Stimulated activated naive CD8-positive, alpha-beta T cell treated with anti-CD3 and anti-CD28 coated beads, Interleukin-15, Interleukin-2, amounts not matched to agents 100 ng/mL and 50 ng/mL, for 24 hours (primary cell): ENCODE results near the gene ITGA2B.
"Not testable (repeated sequence)": the region's sequence is repeated elsewhere in the genome, so short reads cannot be mapped to it uniquely, and the experiment has no call there.

ENCODE experiments used
- H3K27ac Mint-ChIP-seq: one replicate; pipeline ENCODE4 v1.8.0; 2021; ENCODE audit warnings: mild to moderate bottlenecking, mixed read lengths
- H3K27me3 Mint-ChIP-seq: one replicate; pipeline ENCODE4 v1.8.0; 2021; ENCODE audit warnings: mixed read lengths
- H3K36me3 Mint-ChIP-seq: one replicate; pipeline ENCODE4 v1.8.0; 2021; ENCODE audit warnings: low read depth, mixed read lengths
- H3K4me1 Mint-ChIP-seq: one replicate; pipeline ENCODE4 v1.8.0; 2021; ENCODE audit warnings: low read depth, mixed read lengths
- H3K4me3 Mint-ChIP-seq: one replicate; pipeline ENCODE4 v1.8.0; 2021; ENCODE audit warnings: mild to moderate bottlenecking, mixed read lengths
- H3K9me3 Mint-ChIP-seq: one replicate; pipeline ENCODE4 v1.8.0; 2021; ENCODE audit warnings: mixed read lengths

The ITGA2B gene

DNA sequence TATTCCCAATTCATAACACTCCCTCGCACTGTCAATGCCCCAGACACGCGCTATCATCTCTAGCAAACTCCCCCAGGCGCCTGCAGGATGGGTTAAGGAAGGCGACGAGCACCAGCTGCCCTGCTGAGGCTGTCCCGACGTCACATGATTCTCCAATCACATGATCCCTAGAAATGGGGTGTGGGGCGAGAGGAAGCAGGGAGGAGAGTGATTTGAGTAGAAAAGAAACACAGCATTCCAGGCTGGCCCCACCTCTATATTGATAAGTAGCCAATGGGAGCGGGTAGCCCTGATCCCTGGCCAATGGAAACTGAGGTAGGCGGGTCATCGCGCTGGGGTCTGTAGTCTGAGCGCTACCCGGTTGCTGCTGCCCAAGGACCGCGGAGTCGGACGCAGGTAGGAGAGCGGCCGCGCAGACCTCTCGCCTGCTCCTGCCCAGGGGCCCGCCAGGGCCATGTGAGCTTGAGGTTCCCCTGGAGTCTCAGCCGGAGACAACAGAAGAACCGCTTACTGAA is 44.5 kb downstream of the ITGA2B start, which contains the start of gene GRN:
TSS of gene GRN (plus strand) at position 364 of the 515 bp plus-strand sequence. CDS start 3,863 bp downstream, outside the sequence.
- peaks cover 20% of the 10 kb centered on the region for H3K4me1 Mint-ChIP-seq
- peak within 1 kb of the TSS; percentile 65 for H3K27ac Mint-ChIP-seq
- peak within 1 kb of the TSS; percentile 93 for H3K4me3 Mint-ChIP-seq
- H3K27me3 Mint-ChIP-seq, result no peaks in the 10 kb centered on the region
- no peaks in the 10 kb centered on the region for H3K36me3 Mint-ChIP-seq
- H3K9me3 Mint-ChIP-seq, result no peaks in the 10 kb centered on the region

DNA sequence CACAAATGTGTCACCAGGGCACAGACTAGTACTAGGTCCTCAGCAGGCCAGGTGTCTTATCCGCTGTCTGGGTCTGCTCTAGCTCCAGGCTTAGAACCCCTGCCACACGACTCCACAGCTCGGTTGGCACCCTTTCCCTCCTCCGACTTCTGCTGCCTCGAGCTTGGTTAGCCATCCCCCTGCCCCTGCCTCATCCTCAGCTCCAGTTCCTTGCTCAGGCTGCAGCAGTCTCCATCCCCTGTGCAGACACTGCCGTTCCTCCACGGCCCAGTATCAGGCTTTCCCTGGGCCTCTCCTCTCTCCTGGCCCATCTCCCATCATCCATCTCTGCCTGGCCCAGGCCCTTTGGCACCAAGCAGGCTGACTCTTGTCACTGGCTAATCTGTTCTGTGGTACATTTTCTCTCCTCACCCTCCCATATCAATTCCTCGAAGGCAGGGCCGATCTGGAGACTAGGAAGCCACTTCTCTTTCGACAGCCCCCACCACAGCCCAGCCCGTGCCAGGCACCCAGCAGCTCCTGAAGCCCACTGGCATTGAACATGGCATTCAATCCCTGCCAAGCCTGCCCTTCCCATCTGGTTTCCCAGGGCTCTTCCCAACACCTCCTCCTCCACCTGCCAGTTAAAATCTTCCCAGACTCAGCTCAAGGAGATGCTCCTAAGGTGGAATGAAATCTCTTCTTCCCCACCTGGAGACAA is 45.8 kb downstream of the ITGA2B start:
- H3K4me3 Mint-ChIP-seq, result no peak overlapping the region
- H3K27ac Mint-ChIP-seq, result no peak overlapping the region
- peaks cover 18% of the 10 kb centered on the region for H3K4me1 Mint-ChIP-seq
- no peaks in the 10 kb centered on the region for H3K27me3 Mint-ChIP-seq
- H3K9me3 Mint-ChIP-seq, result no peaks in the 10 kb centered on the region
- no peaks in the 10 kb centered on the region for H3K36me3 Mint-ChIP-seq

DNA sequence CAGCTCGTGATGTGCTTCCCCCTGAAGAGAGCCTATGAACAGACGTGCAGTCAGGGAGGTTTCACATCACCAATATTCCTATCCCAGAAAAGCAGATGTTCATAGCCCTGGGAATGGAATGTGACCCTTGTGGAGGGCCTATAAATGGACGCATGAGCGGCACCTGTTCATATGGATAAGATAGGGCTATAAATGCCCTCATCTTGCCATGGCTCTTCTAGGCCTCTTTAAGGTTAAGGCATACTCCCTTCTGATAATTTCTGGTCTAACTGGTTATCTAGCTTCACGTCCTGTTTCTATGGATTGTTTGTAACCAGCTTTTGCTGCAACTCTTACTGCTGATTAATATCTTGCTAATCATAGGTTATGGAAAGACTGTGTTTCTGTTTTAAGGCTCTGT is 48.9 kb downstream of the ITGA2B start:
- H3K9me3 Mint-ChIP-seq, H3K36me3 Mint-ChIP-seq, H3K4me3 Mint-ChIP-seq, H3K4me1 Mint-ChIP-seq, H3K27ac Mint-ChIP-seq, H3K27me3 Mint-ChIP-seq: not testable (repeated sequence)

DNA sequence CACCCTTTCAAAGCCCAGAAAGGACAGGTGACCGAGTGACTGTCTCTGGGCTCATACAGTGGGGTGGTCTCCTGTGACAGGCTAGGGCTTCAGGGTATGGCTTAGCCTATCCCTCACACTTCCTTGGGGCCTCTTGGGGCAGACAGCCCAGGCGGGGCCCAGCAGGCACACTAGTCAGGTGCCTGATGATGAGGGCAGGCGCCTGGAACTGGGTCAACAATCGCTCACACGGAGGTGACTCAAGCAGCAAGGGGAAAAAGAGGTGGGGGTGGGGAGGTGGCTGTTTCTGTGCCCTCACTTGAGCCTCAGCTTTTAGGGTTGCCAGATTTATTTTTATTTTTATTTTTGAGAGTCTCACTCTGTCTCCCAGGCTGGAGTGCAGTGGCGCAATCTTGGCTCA is 50.7 kb downstream of the ITGA2B start:
- Mint-ChIP-seq H3K9me3 (no peaks in the 10 kb centered on the region), H3K4me1 (no peaks in the 10 kb centered on the region), H3K4me3 (no peak overlapping the region), H3K27me3 (no peaks in the 10 kb centered on the region), H3K36me3 (no peaks in the 10 kb centered on the region), H3K27ac (no peak overlapping the region)

DNA sequence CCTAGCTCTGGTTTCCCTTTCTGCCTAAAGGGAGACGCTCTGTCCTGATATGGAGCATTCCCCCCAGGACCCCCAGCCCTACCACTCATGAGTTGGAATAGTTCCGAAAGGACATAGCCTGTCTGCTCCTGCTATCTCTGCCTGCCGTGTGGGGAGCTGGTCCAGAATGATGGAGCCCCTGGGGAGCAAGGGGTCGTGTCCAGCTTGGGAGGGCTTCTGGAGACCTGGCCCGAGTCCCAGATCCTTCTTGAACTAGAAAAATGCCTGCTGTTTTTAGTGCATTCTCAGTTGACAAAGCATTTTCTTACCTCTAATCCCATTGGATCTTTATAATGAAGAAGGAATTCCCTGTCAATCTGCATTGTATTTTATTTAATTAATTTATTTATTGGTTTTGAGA is 53.5 kb downstream of the ITGA2B start:
- H3K4me3 Mint-ChIP-seq, result no peak overlapping the region
- peaks cover 8% of the 10 kb centered on the region for H3K4me1 Mint-ChIP-seq
- H3K27me3 Mint-ChIP-seq, result no peaks in the 10 kb centered on the region
- no peak overlapping the region for H3K27ac Mint-ChIP-seq
- no peaks in the 10 kb centered on the region for H3K9me3 Mint-ChIP-seq
- no peaks in the 10 kb centered on the region for H3K36me3 Mint-ChIP-seq

DNA sequence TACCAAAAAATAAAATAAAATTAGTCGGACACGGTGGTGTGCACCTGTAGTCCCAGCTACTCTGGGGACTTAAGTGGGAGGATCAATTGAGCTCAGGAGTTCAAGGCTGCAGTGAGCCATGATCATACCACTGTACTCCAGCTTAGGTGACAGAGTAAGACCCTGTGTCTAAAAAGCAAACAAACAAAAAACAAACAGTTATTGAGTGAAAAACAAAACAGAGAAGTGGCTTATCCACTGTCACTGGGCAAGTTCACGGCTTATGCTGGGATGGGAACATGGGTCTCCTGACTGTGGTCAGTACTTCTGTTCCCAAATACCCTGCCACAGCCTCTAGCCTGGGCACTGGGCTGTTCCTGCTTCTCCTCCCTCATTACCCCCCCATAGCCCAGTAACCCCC is 53.9 kb downstream of the ITGA2B start:
- no peaks in the 10 kb centered on the region for H3K27me3 Mint-ChIP-seq
- no peak overlapping the region for H3K4me3 Mint-ChIP-seq
- no peak overlapping the region for H3K27ac Mint-ChIP-seq
- H3K4me1 Mint-ChIP-seq, result peaks cover 8% of the 10 kb centered on the region
- no peaks in the 10 kb centered on the region for H3K9me3 Mint-ChIP-seq
- no peaks in the 10 kb centered on the region for H3K36me3 Mint-ChIP-seq

DNA sequence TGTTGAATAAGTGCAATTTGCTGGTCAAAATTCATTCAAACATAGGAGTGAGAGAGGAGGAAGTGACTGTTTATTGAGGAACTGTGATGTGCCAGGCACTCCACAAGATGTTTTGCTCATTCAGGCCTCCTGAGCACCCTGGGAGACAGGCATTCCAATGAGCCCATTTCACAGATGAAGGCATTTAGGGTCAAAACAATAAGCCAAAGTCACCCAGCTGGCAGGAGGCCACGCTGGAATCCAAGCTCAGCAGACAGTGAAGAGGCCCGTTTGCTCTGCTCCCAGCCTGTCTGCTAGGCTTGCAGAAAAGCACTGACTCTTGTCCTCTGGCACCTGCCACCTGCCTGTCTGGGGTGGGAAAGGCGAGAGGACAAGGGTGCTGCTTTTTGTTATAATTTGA is 54.7 kb downstream of the ITGA2B start:
- no peaks in the 10 kb centered on the region for H3K27me3 Mint-ChIP-seq

DNA sequence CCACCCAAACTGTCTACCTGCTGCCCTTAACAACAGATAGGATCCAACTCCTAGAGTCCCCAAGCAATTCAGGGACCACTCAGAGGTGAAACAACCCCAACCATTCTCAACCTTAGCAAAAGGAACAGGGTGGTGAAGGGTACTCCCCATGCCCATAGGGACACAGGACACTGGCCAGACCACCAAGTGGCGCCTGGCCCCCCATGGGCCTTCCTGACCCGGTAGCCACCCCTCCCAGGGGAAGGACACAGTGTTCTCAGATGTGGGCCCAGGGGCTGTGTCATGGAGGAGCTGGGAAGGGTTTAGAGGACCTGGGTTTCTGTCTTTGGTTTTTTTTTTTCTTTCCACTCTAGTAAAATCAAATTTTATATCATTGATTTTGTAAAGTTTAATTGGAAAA is 55.1 kb downstream of the ITGA2B start:
- no peaks in the 10 kb centered on the region for H3K36me3 Mint-ChIP-seq
- H3K4me1 Mint-ChIP-seq, result peaks cover 8% of the 10 kb centered on the region
- no peak overlapping the region for H3K4me3 Mint-ChIP-seq
- no peaks in the 10 kb centered on the region for H3K9me3 Mint-ChIP-seq
- no peak overlapping the region for H3K27ac Mint-ChIP-seq
- H3K27me3 Mint-ChIP-seq, result no peaks in the 10 kb centered on the region

More for the DNA sequence above, 54.7 kb downstream of the ITGA2B start:
- H3K27ac Mint-ChIP-seq, result no peak overlapping the region
- H3K36me3 Mint-ChIP-seq, result no peaks in the 10 kb centered on the region
- no peaks in the 10 kb centered on the region for H3K9me3 Mint-ChIP-seq
- H3K4me1 Mint-ChIP-seq, result peaks cover 8% of the 10 kb centered on the region
- no peak overlapping the region for H3K4me3 Mint-ChIP-seq

DNA sequence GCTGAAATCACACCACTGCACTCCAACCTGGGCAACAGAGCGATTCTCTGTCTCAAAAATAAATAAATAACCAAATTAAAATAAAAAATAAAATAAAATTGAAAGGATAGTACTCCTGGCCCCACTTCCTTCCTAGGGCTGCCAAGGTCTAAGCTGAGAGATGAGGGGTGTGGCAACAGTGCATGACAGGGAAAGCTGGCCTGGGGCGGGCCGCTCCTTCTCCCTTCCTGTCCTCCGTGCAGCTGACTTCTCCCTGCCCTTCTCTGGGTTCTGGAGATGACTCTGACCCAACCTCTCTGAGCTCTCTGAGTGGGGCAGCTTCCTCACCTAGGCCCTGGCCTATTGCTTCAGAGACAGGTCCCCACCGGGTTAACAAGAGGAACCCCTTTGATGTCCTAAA is 56.1 kb downstream of the ITGA2B start:
- no peak overlapping the region for H3K4me3 Mint-ChIP-seq
- no peaks in the 10 kb centered on the region for H3K27me3 Mint-ChIP-seq
- H3K4me1 Mint-ChIP-seq, result peaks cover 8% of the 10 kb centered on the region
- H3K27ac Mint-ChIP-seq, result no peak overlapping the region
- H3K9me3 Mint-ChIP-seq, result no peaks in the 10 kb centered on the region
- no peaks in the 10 kb centered on the region for H3K36me3 Mint-ChIP-seq

DNA sequence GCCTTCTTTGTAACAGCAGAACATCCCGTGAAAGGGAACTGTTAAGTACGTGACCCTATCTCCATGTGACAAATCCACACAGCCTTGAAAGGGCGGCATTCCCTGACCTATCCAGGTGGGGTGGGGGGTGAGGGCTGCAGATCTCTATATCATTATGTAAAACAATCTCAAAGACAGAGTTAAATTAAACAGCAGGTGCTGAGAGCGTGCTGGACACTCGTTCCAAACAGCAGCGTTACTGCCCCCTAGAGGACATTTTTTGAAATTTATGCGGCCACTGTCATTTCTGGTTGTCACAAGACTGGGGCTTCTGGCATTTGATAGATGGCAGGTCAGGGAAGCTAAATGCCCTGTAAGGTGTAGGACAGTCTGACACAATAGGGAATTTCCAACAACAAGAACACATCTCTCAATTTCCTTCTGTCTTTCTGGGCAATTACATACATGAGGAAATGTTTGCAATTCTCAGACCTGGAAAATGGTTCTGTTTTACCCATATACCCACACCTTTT is 58.1 kb downstream of the ITGA2B start:
- Mint-ChIP-seq H3K9me3 (no peaks in the 10 kb centered on the region), H3K4me3 (peak overlapping the region; percentile 35), H3K27me3 (no peaks in the 10 kb centered on the region), H3K36me3 (no peaks in the 10 kb centered on the region), H3K27ac (peak overlapping the region; percentile 38), H3K4me1 (peaks cover 18% of the 10 kb centered on the region)

DNA sequence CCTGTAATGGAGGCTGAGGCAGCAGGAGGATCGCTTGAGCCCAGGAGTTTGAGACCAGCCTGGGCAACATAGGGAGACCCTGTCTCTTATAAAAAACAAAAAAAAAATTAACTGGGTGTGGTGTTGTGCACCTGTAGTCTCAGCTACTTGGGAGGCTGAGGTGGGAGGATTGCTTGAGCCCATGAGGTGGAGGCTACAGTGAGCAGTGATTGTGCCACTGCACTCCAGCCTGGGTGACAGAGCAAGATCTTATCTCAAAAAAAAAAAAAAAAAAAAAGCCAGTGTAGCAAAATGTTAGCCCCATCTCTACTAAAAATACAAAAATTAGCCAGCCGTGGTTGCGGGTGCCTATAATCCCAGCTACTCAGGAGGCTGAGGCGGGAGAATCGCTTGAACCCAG is 59.2 kb downstream of the ITGA2B start:
- not testable (repeated sequence) for H3K27ac Mint-ChIP-seq, H3K36me3 Mint-ChIP-seq, H3K27me3 Mint-ChIP-seq, H3K9me3 Mint-ChIP-seq, H3K4me3 Mint-ChIP-seq
- peaks cover 26% of the 10 kb centered on the region for H3K4me1 Mint-ChIP-seq

DNA sequence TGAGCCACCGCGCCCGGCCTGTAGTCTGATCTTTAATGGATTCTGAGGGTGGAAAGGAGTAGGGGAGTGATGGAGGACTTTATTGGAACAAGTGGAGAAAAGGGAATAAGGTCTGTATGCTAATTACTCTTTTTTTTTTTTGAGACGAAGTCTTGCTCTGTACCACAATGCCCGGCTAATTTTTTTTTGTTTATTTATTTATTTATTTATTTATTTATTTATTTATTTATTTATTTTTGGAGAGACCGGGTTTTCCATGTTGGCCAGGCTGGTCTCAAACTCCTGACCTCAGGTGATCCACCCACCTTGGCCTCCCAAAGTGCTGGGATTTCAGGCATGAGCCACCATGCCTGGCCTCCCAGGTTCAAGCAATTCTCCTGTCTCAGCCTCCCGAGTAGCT is 59.9 kb downstream of the ITGA2B start:
- H3K4me1 Mint-ChIP-seq, result peaks cover 29% of the 10 kb centered on the region
- H3K4me3 Mint-ChIP-seq, H3K36me3 Mint-ChIP-seq: not testable (repeated sequence)

DNA sequence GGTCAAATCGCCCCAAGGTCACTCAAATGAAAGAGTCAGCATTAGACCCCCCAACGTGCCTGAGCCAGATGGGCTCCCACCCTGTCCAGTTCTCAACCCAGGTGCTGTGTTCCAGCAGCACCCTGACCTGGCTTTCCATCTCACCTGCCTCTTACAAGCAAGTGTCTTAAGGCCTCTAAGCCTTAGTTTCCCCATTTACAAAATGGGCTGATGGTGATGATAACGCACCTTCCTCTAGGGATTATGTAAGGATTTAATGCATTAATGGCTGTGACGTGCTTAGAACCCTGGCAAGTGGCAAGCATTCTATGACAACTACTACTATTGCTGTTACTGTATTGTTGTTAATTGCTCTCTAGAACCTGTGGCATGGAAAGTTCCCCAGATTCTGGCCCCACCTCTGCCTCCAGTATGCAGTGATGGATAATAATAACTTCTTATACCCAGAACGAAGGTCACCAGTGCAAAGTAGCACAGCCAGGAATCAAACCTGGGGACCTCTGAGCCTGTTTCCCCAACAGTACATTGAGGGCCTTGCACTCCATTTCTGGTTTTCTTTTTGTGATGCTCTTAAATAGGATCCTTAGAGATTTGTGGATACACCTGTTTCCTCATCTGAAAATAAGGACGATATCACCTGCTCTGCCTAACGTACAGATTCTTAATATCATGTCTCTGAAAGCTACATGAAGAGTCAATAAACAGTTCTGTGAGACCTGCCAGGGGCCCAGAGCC is 61.6 kb downstream of the ITGA2B start:
- H3K4me1 Mint-ChIP-seq, result peaks cover 40% of the 10 kb centered on the region
- H3K27ac Mint-ChIP-seq, result peak overlapping the region; percentile 16

More for the DNA sequence above, 59.9 kb downstream of the ITGA2B start:
- not testable (repeated sequence) for H3K27ac Mint-ChIP-seq, H3K27me3 Mint-ChIP-seq, H3K9me3 Mint-ChIP-seq

DNA sequence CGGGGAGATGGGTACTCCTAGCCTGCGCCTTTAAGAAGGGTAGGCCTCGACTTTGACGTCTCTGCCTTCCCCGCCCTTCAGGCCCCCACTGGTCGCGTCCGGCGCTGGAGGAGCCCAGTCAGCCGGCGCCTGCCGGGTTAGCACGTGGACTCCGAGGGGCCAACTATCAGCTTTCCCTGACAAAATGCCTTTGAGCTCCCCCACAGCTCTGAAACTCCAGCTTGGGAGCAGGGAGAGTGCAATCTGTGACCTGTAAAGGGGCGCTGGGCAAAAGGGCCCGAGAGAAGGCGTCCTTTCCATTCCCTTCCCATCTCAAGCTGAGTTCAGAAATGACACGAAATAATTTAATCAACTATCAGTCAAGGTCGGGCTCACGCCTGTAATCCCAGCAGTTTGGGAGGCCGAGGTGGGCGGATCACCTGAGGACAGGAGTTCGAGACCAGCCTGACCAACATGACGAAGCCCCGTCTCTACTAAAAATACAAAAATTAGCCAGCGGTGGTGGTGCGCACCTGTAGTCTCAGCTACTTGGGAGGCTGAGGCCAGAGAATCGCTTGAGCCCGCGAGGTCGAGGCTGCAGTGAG is 62.5 kb downstream of the ITGA2B start:
- Mint-ChIP-seq H3K27me3 (no peaks in the 10 kb centered on the region), H3K36me3 (no peaks in the 10 kb centered on the region), H3K4me1 (peaks cover 44% of the 10 kb centered on the region), H3K27ac (peak overlapping the region; percentile 90), H3K9me3 (no peaks in the 10 kb centered on the region), H3K4me3 (peak overlapping the region; percentile 77)

More for the DNA sequence above, 61.6 kb downstream of the ITGA2B start:
- Mint-ChIP-seq H3K9me3 (no peaks in the 10 kb centered on the region), H3K36me3 (no peaks in the 10 kb centered on the region), H3K4me3 (peak overlapping the region; percentile 26), H3K27me3 (no peaks in the 10 kb centered on the region)
